D721Med (cell line): ENCODE data around the gene PCMTD2.

Source experiments
- DNase-seq: peaks from one replicate; pipeline ENCODE4 v3.0.0; 2011; ENCODE audit warnings: low spot score; ENCODE audit not compliant: insufficient read length
- FAIRE-seq: peaks from 2 replicates; lab custom pipeline; 2011; peaks lifted over from hg19 to GRCh38; lab: Jason Lieb, UNC
- CTCF ChIP-seq: IDR thresholded peaks from 2 replicates; pipeline ENCODE4 v1.5.1; 2012; ENCODE audit warnings: mild to moderate bottlenecking, control low read depth; ENCODE audit not compliant: insufficient read depth; ENCODE audit errors: missing control alignments

Gene PCMTD2

GRCh38 chr20:64255361-64256281 lies at the start of gene PCMTD2:
PCMTD2 (plus strand) TSS chr20:64255748; CDS start chr20:64259966, 4,218 bp downstream.
- FAIRE-seq: no peak
- no peak for TF ChIP-seq CTCF
- DNase-seq: peak; percentile 97

GRCh38 chr20:64206614-64207013 lies 48.9 kb upstream of the PCMTD2 start:
- FAIRE-seq (no peak), DNase-seq (no peak)
- no peak for TF ChIP-seq CTCF

GRCh38 chr20:64207641-64208590 lies 47.6 kb upstream of the PCMTD2 start:
- FAIRE-seq (no peak), DNase-seq (no peak)
- no peak for TF ChIP-seq CTCF

- TF ChIP-seq CTCF: no peak
- DNase-seq (no peak), FAIRE-seq (no peak)
These were observed 46.4 kb upstream of the PCMTD2 start for GRCh38 chr20:64209148-64209547.

- FAIRE-seq (no peak), DNase-seq (no peak)
- no peak for TF ChIP-seq CTCF
These were observed 44.7 kb upstream of the PCMTD2 start for GRCh38 chr20:64210656-64211369.

- no peak for FAIRE-seq
- no peak for DNase-seq
- TF ChIP-seq CTCF: no peak
These were observed 43.5 kb upstream of the PCMTD2 start for GRCh38 chr20:64211874-64212658.
